ENCODE data around the gene FKBP6.
"Not testable (repeated sequence)": the region's sequence is repeated elsewhere in the genome, so short reads cannot be mapped to it uniquely, and the experiment has no call there.

The FKBP6 gene

DNA sequence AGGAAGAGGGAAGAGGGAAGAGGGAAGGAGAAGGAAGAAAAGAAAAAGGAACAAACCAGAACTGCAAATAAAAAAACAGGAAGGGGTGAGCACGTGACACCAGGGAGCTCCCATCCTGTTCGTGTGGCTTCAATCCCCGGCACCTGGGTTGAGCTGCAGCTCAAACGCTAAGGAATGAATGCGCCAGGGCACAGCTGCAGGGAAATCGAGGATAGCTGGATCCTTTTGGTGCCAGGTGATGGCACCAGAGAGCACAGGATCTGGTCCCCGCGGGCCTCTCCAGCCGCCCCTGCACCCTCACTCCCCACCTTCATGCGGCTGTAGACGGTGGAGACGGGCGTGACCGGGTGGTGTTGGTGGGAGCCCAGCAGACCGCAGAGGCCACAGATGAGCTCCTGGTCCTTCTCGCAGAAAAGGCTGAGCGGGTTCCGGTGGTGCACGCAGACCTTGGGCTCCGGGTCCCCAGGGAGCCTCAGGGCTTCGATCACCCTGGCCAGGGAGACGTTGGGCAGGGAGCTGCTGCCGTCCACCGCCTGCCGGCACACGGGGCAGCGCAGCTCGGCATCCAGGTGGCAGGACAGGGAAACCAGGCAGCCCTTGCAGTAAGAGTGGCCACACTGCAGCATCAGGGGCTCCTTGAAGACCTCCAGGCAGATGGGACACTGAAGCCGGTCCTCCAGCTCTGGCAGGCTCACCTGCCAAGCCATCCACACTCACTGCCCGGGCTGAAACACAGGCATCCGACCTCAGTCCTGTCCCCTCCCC lies 3.7 kb upstream of the FKBP6 start:
- peak; percentile 30 for DNase-seq (ENCODE audit: low read depth)

DNA sequence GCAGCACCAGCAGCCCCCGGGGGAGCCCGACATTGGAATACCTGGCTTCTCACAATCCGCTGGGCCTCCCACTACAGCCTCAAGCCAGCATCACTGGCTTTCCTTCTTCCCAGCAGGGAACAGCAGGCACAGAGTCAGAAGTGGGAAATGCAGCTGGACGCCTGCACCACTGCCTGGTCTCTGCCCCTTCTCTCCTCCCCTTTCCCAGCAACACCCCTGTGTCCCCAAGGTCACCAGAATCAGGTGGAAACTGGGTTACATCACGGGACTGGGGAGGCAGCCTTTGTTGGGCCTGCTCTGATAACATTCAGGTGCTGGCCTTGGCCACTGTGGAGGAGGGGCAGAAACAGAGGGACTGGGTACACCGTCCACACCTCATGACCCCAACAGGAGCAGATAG lies 2.5 kb upstream of the FKBP6 start:
- DNase-seq (ENCODE audit: low read depth) = not testable (repeated sequence)

DNA sequence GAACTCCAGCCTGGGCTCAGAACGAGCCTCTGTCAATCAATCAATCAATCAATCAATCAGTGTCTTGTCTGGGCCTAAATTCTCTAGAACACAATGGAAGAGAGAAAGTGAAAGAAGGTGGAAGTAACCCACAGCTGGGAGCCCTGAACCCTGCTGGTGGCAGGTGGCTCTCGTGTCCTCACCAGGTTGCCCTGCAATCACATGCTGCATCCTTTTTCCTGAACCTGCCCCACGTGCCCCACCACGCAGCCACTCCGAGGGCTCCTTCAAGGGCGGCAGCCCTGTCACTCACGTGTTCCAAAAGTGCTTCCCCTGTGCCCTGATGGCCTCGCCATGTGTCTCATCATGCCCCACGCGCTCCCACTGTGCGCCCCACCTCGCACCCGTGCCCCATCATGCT lies 512 bp upstream of the FKBP6 start:
- not testable (repeated sequence) for DNase-seq (ENCODE audit: low read depth)

DNA sequence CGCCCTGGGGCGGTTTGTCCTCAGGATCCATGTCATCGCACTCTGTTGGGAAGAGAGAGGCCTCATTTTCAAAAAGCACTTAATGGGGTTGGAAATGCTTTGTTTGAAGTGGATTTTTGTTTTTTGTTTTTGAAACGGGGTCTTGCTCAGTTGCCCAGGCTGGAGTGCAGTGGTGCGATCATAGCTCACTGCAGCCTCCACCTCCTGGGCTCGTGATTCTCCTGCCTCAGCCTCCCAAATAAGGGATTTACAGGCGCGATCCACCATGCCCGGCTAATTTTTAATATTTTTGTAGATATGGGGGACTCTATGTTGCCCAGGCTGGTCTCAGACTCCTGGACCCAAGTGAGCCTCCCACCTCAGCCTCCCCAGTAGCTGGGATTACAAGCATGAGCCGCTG lies 735 bp downstream of the FKBP6 start:
- no peak for DNase-seq (ENCODE audit: low read depth)

DNA sequence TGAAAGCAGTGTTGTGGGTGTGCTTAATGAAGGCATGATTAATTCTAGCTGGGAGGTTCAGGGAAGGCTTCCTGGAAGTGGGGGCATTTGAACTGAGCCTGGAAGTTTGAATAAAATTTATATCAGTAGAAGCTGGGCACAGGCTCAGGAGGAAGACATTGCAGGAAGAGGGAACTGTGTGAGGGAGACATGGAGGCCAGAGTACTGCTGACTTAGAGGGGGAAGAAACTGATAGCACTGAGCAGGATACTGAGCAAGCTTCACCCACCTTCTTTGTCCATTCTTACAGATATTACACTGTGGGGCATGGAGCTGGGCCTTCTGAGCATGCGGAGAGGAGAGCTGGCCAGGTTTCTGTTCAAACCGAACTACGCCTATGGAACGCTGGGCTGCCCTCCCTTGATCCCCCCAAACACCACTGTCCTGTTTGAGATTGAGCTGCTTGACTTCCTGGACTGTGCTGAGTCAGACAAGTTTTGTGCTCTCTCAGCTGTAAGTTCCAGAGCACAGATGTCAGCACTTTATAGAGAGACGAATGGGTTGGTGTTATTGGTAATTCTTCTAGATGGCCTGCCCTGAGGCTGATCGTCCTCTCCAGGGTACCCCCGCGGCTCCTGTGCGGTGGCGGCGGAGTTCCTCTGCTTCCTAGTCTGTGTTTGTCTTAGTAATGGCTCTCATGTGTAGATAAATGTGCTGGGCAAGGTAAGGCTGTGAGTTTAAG lies 2.1 kb downstream of the FKBP6 start:
- DNase-seq (ENCODE audit: low read depth) = no peak

DNA sequence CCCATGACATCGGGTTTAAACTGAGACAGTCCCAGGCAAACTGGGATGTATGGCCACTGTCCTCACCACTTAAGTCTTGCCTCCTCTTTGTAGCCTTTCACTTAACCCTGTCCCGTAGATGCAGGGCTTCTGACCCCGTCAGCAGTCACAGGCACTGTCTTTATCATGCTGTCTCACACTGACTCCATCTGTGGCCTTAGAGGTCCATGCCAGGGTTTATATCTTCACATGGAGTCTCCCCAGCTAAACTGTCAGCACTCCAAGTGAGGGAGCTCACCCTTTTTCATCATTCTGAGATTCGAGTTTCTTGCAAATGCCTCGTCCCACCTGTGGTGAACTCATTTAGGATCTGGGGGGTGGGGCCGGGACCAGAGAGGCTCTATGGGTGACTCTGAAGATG lies 2.8 kb downstream of the FKBP6 start:
- no peak for DNase-seq (ENCODE audit: low read depth)

DNA sequence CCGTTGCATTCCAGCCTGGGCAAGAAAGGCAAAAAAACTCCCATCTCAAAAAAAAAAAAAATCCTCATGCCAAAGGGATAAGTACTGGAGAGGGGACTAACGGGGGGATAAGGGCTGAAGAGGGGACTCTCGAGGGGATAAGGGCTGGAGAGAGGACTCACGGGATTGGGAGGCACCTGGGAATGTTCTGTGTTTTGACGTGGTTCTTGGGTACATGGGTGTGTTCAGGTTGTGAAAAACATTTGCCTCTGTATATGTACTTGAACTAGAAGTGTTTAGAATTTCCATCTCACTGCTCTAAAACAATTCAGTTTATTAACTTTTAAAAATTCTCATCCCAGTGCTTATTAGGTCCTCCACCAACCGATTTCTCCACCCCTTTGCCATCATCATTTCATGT lies 4.5 kb downstream of the FKBP6 start:
- no peak for DNase-seq (ENCODE audit: low read depth)

DNA sequence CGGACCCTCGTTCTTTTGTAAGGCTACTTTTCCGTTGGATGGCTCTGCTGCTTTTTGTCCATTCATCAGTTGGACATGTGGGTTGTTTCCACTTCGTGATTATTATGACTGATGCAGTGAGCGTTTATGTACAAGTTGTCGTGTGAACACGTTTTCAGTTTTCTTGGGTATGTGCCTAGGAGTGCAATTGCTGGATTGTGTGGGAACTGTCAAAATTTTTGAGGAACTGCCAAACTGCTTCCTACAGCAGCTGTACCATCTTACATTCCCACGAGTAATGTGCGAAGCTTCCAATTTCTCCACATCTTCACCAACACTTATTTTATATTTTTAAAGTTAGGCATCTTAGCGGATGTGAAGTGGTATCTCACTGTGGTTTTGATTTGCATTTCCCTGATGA lies 10.4 kb downstream of the FKBP6 start:
- no peak for DNase-seq (ENCODE audit: low read depth)

DNA sequence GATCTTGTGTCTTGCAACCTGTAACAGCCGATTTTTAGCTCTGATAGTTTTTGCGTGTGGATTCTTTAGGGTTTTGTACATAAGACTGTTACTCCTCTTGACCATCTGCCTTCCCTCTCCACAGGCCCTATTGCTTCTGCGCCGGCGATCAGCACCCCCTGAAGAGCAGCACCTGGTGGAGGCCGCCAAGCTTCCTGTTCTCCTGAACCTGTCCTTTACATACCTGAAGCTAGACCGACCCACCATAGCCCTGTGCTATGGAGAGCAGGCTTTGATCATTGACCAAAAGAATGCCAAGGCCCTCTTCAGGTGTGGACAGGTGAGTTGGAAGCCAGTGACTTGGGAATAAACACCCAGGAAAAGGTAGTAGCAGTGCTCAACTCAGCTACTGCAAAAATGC lies 12.6 kb downstream of the FKBP6 start:
- no peak for DNase-seq (ENCODE audit: low read depth)

DNA sequence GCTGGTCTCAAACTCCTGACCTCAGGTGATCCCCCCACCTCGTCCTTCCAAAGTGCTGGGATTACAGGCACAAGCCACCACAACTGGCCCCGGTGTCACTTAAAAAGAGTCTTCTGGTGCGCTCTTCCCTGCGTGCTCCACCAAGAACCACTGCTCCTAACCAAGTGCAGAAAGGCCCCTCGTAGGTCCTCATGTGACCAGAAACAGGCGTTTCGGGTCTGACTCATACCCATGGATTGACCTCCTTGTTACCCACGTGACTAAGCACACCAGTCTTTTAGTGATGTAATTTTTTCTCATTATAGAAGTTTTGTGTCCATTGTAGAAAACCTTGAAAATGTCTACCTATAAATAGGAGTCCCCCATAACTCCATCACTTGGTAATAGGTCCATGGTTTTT lies 13.9 kb downstream of the FKBP6 start:
- DNase-seq (ENCODE audit: low read depth) = no peak

DNA sequence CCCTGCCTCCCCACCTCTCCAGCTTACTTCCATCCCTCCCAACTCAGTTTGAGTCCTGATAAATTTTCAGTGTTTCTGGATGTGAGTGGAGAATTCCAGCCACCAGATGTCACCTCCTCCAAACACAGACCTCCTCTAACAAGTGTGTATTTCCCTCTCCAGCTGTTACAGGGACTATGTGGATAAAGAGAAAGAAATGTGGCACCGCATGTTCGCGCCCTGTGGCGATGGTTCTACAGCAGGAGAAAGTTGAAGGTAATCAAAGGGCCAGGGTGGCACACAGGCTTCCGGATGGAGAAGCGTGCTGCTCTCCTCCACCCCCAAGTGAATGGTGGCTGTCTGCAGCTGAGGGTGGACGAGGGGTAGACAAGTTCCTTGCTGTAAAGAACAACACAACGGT lies 14.7 kb downstream of the FKBP6 start:
- no peak for DNase-seq (ENCODE audit: low read depth)

DNA sequence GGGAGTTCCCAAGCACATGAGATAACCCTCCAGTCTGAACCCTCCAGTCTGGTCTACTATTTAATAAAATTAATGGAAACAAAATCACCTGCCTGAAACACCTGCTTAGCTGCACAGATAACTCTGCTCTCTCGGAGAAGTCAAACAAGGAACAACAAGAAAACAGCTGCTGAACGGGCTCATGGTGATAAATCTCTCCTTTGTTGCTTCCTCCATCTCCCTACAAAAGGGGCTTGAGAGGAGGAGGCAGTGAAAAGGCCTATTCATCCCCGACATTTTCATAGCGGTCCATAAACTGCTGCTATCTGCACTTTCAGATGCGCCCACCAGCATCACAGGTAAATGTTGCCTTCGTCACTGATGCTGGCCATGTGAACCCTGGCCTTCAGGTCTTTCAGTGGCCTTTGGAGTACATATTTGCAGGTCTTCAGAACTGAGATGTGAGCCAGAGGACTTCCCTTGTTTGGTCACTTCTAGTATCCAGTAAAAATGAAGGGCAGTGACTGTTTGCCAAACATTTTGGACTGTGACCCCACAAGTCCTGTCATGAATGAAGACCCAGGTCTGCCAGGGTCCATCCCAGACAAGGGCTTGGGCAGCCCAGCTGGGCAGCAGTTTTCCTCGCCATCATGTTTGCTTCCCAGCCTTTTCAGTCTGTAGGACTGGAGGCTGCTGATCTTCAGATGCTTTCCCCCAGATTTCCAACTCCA lies 15.9 kb downstream of the FKBP6 start:
- DNase-seq (ENCODE audit: low read depth) = no peak

DNA sequence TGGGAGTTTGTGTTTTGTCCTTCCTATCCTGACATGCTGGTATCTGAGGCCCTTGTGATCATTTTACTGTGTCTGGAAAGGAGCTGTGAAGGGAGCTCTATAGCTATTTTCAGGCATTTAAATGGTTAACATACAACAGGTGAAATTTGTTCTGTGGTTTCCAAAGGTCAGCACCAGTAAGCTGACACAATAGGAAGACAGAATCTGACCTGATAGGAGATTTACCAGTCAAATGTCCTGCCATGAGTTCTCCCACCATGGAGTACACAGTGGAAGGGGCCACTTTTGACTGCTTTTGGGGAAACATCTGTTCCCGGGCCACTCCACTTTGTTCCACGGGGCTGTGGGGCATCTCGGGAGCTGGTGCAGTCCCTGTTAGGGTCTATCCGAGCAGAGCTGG lies 17.6 kb downstream of the FKBP6 start:
- DNase-seq (ENCODE audit: low read depth) = no peak

DNA sequence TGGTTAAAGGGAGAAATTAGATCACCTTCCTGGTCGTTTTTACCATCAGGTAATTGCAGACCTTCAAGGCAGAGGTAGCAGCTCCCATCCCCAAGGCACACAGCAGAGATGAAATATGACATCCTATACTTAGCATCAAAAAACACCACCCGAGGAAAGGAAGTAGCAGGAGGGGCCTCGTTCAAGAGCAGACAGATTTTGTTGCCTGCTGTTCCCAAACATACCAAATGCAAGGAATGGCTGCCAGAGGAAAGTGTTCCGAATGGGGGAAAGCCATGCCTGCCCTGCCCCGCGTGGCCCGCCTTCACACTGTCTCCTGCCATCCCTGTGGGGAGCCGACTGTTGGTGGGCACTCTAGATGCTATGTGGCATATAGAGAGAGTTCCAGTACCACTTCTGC lies 18.0 kb downstream of the FKBP6 start:
- no peak for DNase-seq (ENCODE audit: low read depth)

DNA sequence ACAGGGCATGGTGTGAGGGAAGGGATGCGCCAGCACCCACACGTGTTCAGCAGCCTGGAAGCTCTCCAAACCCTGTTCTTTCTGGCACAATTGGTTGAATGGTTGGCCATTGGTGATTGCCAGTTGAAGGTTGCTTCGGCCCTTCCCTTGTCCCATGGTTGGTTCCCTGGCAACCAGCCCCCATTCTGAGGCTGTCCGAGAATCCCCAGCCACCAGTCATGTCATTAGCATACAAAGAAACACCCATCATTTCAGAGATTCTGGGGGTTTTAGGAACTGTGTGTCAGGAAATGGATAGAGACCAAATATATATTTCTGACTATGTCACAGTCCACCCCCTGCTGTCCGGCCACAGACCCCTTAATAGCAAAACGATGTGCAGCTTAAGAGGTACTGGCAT lies 21.8 kb downstream of the FKBP6 start:
- DNase-seq (ENCODE audit: low read depth) = no peak

DNA sequence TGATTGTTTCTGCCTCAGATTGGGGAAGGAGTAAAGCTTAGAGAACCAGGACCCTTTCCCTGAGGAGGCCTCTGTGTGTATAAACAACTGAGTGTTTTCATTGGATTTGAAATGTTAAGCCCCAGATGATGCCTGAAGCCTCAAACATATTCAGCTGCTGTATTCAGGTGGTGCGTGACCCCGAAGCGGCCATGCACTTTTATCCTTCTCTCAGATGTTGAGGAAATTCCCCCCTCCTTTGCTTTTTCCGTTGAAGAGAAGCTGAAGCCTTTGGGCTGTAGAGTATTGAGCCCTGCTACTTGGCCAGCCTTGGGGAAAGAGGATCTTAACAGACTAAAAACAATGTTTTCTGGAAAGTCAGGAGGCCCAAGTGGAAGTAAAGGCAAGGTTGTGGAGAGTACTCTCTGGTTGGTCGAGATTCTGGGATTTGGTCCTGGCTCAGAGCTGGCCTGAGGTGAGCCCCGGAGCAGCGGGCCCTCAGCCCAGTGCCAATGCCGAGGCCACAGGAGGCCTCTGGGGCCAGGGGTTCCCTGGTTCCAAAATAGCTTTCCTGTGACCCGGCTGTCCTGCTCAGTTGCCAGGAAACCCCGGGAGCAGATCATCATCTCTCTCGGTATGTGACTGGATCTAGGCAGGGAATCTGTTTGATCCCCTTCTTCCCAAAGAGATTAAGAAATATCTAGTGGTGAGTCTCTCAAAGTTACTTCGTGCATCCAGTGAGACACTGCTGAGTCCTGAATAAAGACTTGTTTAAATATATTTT lies 22.5 kb downstream of the FKBP6 start:
- no peak for DNase-seq (ENCODE audit: low read depth)

DNA sequence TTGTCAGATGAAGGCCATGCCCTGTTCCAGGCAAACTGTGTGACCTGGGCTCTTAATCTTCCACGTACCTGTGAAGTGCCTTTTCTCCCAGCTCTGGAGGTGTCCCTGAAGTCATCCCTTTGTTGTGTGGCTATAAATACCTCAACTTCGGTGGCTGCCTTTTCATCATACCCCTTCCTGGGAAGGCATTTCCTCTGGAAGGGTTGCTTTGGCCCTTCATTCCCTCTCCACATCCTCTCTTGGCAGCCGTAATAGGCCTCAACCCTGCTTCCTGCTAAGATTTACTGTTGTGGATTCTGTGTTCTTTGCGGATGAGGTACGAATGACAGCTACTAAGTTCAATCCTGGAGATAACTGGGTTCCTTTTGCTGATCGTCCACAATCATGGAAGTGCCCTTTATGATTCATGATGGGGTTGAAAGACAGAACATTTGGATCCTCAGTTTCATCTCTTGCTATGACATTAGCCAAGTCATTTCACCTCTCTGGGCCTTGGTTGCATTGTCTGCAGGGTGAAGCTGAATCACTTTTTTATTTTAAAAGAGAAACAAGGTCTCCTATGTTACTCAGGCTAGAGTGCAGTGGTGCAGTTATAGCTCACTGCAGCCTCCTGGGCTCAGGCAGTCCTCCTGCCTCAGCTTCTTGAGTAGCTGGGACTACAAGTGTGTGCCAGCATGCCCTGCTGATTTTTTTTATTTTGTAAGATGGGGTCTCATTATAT lies 23.6 kb downstream of the FKBP6 start:
- DNase-seq (ENCODE audit: low read depth) = no peak

DNA sequence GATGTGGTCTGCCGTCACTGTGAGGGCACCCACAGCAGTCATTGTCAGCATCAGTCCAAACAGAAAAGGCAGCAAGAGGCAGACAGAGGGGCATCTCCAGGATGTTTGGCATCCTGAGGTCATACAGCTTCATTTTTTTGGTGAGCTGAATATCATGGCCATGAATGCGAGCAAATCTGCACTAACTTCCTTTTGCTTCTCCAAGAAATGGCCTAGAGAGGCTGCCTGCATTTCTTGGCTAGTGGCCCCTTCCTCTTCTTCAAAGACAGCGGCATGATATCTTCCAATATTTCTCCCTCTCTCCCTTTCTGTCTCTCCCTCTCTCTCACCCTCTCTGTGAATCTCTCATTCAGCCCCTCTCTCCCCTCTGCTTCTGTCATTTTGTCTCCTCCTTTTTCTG lies 24.8 kb downstream of the FKBP6 start:
- DNase-seq (ENCODE audit: low read depth) = no peak

DNA sequence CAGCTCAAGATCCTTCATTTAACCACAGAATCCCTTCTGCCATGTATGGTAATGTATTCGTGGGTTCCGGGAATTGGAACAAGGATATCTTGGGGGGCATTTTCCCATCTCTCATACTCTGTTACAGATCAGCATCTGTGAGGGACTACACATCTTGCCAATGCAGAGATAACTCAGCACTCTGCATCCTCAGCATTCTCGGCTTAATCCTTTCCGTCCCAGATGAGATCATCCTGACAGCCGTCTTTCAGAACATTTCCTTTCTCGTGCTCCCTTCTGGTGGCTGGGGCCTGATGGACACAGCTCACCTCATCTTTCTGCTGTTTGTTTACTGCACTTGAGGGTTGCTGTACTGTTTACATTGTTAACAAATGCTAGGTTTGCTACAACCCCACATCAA lies 25.3 kb downstream of the FKBP6 start:
- no peak for DNase-seq (ENCODE audit: low read depth)

DNA sequence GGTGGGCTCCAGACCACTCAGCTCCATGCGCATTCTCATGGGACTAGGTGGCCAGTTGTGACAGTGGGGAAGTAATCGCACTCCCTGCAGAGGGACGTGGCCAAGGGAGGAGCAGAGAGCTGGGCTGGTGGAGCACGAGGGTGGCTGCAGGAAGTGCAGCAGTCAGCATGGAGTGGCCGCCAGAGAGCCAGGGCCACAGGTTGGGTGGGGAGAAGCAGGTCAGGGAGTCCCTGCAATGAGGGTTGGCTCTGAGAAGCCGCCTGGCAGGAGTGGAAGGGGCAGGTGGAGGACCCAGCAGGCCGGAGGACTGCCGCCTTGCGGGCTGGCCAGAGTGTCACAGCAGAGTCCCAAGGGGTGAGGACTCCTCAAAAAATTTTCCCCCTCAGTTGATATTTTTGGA lies 26.2 kb downstream of the FKBP6 start:
- DNase-seq (ENCODE audit: low read depth) = no peak

DNA sequence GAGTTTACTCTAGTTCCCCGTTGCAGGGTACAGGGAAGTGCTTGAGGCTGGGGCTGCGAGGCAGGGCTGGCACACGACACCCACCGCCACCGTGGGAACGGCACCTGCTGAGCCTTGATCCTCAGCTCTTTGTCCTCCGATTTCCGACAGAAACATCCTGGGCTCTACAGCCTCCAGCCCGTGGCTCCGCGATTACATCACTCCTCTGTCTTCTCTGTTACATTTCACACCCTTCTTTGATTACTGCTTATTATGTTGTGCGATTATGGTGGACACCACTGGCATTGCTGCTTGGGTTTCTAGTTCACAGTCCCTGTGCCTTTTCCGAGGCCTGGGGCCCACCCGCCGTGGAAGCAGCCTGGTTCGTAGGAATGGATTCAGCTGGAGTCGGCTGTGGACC lies 26.9 kb downstream of the FKBP6 start:
- no peak for DNase-seq (ENCODE audit: low read depth)

DNA sequence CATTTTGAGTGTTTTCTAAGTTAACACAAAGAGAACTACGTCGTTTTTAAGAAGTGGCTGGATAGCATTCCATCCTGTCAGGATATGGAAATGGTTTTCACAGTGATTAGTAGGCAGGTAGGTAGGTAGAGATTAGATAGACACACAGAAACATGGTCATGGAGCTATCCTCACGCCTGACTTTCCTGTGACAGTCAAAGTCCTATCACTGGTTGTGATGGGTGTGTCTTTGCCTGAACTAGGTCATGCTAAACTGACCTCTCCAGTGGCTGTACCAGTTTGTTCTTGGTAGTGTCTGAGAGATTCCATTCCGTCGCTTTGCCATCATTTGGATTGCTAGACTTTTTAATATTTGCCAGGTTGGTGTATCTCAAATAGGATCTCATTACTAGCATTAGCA lies 28.2 kb downstream of the FKBP6 start:
- no peak for DNase-seq (ENCODE audit: low read depth)

All from activated T-cell treated with anti-CD3 and anti-CD28 coated beads for 1 hour (primary cell).